NCI-H510A (cell line): ENCODE results near the gene BAHCC1.
A peak's percentile ranks its signal among the peaks of the same experiment; 100 is the strongest.

Experiments
- DNase-seq: peaks from one replicate; lab custom pipeline; 2025; lab: John Stamatoyannopoulos, UW

The BAHCC1 gene

DNA sequence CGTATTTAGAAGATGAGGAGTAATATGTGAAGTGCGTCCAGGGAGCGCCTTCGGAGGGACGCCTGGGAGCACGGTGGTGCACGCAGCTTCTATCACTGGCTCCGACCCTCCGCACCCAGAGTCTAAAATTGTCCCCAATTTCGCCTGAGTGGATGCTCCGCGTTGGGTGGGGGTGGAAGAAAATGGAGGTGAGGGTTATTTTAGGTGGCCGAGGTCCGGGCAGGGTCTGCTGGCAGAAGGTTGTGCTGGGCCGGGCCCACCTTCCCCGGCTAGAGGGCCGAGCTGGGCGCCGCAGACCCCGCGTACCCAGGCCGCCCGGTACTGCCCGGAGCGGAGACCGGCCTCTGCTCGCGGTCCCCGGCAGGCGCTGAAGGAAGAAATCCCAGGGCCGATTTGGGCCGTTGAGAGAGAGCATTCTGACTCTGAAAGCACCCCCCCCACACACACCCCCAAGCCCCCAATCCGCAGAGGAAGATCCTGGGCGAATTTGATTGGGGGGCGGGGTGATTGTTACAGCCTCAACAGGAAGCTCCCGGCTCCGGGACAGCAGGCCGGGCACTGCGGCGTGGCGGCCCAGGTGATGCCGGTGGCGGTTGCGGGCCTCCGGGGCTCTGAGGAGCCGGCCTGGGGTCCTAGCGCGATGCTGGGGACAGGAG lies 3.0 kb downstream of the BAHCC1 start:
- no peak for DNase-seq

GRCh38 chr17:81398832-81399411 lies 3.7 kb downstream of the BAHCC1 start:
- no peak for DNase-seq

- DNase-seq: no peak
These were observed 4.4 kb downstream of the BAHCC1 start for GRCh38 chr17:81399481-81400153.

GRCh38 chr17:81400154-81400977 lies 5.1 kb downstream of the BAHCC1 start:
- no peak for DNase-seq

- DNase-seq: no peak
These were observed 5.9 kb downstream of the BAHCC1 start for GRCh38 chr17:81400996-81401722.

GRCh38 chr17:81401723-81402529 lies 6.7 kb downstream of the BAHCC1 start:
- DNase-seq: no peak

DNA sequence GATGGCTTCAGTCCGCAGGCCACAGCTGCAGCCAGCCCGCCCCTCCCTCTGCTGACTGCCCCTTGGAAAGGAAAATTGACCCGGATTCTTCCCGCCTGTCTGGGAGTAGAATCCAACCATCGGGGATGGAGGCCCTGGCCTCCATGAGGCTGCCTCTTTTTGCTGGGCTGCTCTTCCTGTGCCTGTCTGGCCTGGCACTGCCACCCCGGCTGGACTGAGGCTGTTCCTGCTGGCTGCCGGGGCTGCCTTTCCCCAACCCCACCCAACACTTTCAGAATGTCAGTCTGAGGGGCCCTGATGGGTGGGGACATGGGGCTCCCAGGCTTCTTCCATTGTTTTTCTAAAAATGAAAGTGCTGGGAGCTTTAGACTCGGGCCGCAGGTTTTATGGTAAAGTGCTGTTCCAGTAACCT lies 7.3 kb downstream of the BAHCC1 start:
- DNase-seq: no peak

DNA sequence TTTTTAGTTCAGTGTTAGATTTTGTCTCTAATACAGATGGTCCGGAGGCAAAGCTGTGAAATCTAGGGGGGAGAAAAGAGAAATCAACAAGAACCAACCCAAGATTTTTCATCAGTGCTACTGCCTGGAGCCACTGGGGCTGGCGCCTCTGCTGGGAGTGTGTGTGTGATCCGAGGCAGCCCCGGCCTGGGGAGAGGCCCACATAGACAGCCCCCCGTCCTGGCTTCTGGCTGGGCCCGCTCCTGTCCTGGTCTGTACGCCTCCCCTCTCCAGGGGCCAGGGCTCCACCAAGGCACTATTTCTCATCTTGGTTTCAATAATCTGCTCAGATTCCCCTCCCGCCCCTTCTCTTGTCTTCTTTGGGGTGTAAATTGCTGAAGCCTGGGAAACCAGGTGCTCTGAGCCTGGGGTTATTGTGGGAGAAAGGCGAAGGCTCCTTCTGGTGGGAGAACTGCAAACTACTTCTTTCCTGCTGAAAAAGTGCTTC lies 7.8 kb downstream of the BAHCC1 start:
- DNase-seq: no peak

- DNase-seq: no peak
These were observed 8.6 kb downstream of the BAHCC1 start for GRCh38 chr17:81403671-81404534.

GRCh38 chr17:81404558-81405165 lies 9.4 kb downstream of the BAHCC1 start:
- DNase-seq: peak; percentile 79

DNA sequence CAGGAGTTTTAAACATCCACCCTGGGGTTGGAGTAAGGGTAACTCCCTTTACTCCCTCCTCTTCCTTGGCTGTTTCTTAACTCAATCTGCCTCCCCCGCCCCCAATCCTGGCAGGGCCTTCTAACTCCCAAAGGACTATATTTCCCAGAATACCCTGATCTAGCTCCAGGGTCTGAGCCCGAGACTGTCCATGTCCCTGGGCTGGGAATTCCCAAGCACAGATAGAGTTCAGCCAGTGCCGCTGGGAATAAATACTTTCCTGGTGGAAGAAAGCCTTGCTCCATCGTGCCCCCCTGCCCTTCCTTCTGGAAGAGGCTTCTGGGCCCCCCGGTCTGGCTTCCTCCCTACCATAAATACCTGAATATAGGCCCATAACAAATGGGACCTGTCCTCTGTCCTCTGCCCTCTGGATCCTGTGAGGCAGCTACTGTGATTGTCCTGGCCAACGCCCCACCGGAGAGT lies 10.2 kb downstream of the BAHCC1 start:
- DNase-seq: no peak

GRCh38 chr17:81406117-81406953 lies 11.1 kb downstream of the BAHCC1 start:
- DNase-seq: no peak

GRCh38 chr17:81408049-81408448 lies 12.8 kb downstream of the BAHCC1 start:
- no peak for DNase-seq

DNA sequence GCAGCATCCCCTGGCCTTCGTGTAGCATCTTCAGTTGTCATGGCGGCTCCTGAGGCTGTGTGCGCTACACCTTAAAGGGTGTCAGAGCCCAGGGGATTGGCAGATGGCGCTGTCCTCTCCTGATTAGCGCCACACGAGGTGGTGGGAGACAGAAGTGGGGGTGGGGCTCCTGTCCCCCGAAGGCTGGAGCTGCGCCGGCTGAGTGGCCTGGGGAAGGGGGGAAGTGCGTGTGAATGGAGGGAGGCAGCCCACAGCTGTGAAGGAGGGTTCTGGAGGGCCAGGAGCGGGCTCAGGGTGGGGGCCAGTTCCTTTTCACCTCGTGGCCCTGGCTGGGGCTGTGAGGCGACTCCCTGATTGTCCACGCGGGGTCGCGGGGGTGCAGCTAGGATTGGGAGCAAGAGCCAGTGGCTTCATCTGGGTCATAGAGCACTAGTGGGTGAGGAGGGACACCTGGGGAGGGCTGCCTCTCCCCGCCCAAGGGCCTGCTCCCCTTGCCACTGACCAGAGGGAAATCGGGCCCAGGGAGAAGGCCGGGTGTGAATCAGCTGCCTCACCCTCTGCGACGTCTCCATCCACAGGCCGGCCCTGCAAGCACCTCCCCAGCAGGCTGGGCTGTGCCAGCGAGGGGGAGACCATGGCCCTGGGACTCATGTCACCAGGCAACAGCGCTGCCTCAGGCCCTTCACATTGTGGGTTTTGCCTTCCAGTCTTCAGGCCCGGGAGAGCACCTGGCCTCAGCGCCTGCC lies 14.1 kb downstream of the BAHCC1 start:
- peak; percentile 81 for DNase-seq

- no peak for DNase-seq
These were observed 15.6 kb downstream of the BAHCC1 start for GRCh38 chr17:81410852-81411251.

DNA sequence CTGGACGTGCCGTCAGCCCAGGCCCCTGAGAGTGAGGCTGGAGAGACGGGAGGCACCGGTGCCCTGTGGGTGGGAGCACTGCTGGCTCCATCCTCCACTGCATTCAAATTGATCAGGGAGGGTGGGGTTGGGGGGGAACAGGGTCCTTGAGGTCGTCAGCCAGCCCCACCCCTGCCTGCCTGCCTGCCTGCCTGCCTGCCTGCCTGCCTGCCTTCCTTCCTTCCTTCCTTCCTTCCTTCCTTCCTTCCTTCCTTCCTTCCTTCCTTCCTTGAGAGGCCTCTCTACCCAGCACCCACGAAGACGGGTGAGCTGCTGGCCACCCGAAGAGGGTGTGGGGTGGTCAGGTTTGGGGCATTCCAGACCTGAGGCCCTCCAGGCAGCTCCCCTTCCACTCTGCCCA lies 16.0 kb downstream of the BAHCC1 start:
- no peak for DNase-seq

- no peak for DNase-seq
These were observed 17.3 kb downstream of the BAHCC1 start for GRCh38 chr17:81412490-81413093.
